HG02970 (cell line): ENCODE measurements around the gene UBP1.
A peak's percentile ranks its signal among the peaks of the same experiment; 100 is the strongest.
"Not testable (repeated sequence)": the region's sequence is repeated elsewhere in the genome, so short reads cannot be mapped to it uniquely, and the experiment has no call there.

Source experiments
- ATAC-seq: cut with Tn5 transposase; IDR thresholded peaks from one replicate; pipeline ENCODE4 v1.9.1; 2021; ENCODE audit warnings: mild to moderate bottlenecking, moderate library complexity, moderate number of reproducible peaks; ENCODE audit not compliant: unreplicated experiment, low FRiP score

Gene UBP1, protein sequence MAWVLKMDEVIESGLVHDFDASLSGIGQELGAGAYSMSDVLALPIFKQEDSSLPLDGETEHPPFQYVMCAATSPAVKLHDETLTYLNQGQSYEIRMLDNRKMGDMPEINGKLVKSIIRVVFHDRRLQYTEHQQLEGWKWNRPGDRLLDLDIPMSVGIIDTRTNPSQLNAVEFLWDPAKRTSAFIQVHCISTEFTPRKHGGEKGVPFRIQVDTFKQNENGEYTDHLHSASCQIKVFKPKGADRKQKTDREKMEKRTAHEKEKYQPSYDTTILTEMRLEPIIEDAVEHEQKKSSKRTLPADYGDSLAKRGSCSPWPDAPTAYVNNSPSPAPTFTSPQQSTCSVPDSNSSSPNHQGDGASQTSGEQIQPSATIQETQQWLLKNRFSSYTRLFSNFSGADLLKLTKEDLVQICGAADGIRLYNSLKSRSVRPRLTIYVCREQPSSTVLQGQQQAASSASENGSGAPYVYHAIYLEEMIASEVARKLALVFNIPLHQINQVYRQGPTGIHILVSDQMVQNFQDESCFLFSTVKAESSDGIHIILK

DNA sequence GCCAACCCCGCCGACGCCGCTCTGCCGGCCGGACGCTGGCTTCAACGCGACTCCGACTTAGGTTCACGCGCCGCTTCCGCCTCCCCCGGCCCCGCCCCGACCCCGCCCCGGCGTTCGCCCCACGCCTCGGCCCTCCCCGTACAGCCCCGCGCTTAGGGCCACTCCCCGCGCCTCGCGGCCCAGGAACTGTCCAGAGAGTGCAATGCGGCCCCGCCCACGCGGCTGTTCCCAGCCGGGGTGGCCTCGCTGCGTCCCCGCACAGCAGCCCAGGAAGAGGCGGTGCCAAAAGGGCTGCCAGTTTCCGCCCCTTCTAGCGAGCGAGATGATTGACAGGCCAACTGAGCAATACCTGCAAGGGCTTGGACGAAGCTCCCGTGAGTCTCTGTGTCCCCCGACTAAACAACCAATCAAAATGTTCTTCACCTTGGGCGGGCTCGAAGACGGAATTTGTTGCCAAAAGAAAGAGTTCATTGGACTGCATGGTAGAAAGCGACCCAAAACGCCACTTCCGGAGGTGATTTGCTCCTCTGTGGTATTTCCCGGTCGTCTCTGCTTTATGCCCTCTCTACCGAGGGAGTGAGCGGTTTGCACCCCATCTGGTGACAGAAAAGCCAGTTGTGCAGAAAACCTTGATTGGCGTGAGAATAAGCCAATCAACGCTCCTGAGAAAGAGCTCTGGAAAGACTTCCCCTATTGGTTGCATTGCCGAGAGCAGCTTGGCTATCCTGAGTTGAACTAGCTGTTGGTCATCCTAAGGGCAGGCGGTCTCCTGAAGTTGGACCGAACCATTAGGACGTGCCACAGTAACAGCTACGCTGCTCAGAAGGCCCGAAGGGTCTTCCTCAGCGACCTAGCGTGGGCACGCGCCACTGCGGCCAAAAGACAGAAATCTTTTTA lies at the start of gene UBP1:
Gene UBP1 (minus strand): TSS at position 78 of the 897 bp plus-strand sequence. CDS start 557 bp downstream, outside the sequence.
- ATAC-seq, result peak; percentile 93

DNA sequence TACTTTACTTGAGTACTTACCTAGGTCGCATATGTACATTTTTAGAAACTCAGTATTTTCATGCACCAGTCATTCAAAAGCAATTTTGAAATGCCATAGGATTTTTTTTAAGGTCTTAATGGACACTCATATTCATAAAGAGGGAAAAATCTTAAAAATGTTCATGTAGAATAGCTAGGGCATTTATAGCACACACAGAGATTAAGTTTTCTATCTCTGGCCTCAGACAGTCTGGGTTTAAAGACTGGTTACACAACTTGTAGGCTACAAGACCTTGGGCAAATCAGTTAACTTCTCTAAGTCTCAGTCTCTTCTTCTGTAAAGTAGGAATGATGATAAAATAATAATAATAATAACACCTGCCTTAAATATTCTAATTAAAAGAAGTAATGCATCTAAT lies 48.5 kb upstream of the UBP1 start:
- ATAC-seq, result no peak

DNA sequence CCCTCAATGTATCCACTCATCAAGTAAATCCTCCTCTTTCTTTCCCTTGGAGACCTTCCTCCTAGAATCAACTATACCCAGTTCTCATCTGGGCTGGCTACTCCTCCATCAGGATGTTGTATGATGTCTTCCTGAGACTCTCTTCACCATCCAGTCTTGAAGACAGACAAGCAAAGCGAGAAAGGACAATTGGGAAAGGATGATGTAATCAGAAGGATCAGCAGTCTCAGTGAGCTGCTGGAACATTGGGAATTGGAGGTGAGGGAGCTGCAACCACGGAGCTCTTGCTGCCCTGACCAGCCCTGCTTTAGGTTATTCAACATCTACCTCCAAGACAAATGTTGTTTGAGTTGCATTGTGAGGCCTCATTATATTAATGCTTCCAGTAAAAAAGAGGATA lies 48.0 kb upstream of the UBP1 start:
- no peak for ATAC-seq

DNA sequence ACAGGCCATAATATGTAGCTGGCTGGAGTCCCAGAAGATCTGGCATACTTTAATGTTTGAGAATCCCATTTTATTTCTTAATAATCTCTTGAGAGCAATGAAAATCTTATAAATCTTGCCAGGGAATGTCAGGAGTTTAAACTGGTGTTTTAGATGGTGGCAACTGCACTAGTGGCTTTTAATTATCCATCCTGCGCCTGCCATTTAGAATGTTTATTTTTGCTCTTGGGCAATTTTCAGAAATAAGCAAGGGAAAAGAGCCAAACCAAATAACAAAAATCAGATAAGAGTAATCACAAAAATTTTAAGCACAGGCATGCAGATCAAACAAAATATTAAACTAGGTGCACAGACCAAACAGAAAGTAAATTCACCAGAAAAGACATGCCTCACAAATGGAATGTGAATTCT lies 41.9 kb upstream of the UBP1 start:
- ATAC-seq, result no peak

DNA sequence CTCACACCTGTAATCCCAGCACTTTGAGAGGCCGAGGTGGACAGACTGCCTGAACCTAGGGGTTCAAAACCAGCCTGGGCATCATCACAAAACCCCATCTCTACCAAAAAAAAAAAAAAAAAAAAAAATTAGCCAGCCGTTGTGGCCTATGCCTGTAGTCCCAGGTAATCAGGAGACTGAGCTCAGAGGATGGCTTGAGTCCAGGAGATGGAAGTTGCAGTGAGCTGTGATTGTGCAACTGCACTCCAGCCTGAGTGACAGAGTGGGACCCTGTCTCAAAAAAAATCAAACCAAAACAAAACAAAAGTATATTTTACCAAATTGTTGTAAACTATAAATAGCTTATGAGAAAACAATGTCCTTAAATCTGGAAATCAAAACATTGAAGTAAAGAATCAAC lies 34.7 kb upstream of the UBP1 start:
- ATAC-seq, result no peak

DNA sequence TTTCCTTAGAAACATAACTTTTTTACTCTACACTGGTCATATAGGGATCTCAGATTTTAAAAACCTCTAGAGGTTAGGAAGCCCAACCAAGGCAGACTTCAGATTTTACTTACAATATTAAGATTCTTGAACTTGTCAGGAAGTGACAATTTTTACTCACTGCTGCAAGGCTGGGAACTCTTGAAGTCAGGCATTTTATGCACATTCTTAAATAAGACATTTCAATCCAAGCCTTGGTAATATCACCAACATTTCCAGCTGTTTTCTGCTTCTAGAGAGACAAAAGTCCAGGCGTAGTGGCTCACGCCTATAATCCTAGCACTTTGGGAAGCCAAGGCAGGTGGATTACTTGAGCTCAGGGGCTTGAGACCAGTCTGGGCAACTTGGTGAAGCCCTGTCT lies 33.6 kb upstream of the UBP1 start:
- no peak for ATAC-seq

DNA sequence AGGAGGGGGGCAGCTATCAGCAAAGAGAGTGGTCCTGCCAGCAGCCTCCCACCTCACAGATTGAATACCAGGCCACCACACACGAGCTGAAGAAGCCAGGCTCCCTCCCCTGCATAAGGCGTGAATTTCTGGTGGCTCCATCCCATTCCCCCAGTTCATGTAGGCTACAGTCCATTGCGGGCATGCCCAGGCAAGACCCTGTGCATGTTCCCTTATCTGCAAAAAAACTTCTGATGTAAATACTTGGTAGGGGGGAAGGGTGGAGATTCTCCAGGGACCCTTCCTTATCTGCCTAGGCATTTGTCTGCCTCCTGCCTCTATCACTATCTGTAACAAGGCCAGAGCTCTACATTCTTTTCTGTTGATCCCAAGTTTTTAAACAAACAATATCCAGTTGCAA lies 27.6 kb upstream of the UBP1 start:
- no peak for ATAC-seq

DNA sequence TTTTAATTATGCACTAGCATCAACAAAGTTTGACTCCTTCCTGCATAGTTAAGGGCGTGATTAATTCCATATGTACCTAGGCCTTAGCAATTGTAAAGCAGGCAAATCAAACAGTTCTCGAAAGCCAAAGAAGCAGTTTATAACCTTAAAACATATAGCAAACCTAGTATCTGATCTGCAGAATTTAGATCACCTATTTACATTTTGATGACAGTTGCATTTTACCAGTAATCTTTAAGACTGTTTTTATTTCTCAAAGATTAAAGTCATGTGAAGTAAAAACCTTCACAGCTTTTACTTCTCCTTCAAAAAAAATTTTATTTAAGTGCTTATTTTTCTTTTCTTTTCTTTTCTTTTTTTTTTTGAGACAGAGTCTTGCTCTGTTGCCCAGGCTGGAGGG lies 20.9 kb upstream of the UBP1 start:
- ATAC-seq, result no peak

DNA sequence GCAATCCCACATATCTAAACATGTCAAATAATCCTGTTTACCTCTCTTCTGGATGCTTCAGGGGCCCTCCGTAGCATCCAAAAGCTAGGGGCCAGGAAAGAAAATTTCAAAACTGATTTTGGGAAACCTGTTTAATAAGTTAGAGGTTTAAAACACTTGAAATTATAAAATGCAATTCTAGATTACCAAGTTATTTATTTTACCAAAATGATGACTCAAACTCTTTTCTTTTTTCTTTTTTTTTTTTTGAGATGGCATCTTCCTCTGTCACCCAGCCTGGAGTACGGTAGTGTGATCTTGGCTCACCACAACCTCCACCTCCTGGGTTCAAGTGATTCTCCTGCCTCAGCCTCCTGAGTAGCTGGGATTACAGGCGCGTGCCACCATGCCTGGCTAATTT lies 19.4 kb upstream of the UBP1 start:
- not testable (repeated sequence) for ATAC-seq

DNA sequence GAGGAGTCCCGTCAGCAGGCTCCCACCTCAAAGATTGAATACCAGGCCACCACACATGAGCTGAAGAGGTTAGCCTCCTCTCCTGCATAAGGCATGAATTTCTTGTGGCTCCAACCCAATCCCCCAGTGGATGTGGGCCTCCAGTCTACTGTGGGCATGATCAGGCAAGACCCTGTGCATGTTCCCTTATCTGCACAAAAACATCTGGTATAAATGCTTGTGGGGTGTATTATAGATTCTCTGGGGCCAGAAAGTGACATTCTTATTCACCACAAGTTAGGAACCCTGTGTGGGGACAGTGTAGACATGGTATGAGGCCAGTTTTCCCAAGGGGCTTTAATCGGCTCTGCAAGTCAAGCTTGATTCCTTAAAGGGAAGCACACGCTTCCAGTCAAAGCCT lies 18.2 kb upstream of the UBP1 start:
- no peak for ATAC-seq

DNA sequence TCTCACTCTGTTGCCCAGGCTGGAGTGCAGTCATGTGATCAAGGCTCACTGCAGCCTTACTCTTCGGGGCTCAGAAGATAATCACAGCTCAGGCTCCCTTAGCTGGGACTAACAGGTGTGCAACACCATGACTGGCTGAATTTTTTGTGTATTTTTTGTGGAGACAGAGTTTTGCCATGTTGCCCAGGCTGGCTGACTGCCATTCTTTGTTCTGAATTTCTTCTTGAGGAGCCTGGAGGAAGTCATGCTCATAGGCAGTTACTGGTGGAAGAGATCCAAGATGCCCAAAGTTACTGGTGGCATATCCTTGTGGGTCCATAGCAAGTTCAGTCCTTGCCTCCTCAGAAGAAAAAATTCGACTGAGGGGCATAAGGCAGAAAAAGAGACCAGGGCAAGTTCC lies 16.6 kb upstream of the UBP1 start:
- ATAC-seq, result no peak

DNA sequence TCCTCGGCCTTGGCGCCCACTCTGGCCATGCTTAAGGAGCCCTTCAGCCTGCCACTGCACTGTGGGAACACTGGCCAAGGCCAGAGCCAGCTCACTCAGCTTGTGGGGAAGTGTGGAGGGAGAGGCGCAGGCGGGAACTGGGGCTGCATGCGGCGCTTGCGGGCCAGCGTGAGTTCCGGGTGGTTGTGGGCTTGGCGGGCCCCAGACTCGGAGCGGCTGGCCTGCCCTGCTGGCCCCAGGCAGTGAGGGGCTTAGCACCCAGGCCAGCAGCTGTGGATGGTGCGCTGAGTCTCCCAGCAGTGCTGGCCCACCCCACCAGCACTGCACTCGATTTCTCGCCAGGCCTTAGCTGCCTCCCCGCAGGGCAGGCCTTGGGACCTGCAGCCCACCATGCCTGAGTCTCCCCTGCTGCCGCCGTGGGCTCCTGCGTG lies 13.1 kb upstream of the UBP1 start:
- no peak for ATAC-seq

DNA sequence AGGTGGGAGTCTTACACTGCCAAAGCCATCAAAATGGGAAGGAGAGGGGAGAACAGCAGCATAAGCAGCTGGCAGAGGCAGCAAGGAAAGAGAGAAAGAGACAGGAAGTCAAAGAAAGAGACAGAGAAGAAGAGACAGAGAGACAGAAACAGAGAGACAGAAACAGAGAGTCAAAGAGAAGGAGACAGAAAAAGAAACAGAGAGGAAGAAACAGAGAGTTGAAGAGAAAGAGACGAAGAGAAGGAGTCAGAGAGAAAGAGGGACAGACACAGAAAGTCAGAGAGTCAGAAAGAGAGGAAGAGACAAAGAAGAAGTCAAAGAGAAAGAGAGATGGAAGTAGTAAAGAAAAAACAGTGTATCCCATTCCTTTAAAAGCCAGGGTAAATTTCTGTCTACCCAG lies 11.8 kb upstream of the UBP1 start:
- not testable (repeated sequence) for ATAC-seq

DNA sequence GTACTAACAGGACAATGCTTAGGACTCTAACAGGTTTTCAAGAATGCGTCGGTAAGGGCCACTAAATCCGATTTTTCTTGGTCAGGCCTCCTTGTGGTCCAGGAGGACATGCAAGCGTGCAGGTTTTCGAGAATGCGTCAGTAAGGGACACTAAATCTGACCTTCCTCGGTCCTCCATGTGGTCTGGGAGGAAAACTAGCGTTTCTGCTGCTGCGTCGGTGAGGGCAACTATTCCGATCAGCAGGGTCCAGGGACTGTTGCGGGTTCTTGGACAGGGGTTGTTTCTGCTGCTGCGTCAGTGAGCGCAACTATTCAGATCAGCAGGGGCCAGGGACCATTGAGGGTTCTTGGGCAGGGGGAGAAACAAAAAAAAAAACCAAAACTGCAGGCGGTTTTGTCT lies 7.8 kb upstream of the UBP1 start:
- no peak for ATAC-seq

DNA sequence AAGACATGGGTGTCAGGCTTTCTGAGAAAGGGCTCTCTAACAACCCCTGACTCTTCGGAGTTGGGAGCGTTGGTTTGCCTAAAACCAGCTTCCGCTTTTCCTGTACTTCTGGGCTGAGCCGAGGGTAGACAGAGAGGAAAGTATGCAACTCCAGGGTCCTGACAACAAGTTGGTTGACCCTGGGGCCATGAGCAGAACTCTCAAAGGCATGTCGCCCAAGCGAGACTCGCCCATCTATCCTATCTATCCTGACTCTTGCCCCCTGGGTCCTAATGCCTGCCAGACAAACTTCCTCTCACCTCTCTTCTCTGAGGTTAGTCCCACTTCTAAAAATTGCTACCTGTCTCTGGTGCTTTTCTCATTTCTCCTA lies 7.0 kb upstream of the UBP1 start:
- not testable (repeated sequence) for ATAC-seq

DNA sequence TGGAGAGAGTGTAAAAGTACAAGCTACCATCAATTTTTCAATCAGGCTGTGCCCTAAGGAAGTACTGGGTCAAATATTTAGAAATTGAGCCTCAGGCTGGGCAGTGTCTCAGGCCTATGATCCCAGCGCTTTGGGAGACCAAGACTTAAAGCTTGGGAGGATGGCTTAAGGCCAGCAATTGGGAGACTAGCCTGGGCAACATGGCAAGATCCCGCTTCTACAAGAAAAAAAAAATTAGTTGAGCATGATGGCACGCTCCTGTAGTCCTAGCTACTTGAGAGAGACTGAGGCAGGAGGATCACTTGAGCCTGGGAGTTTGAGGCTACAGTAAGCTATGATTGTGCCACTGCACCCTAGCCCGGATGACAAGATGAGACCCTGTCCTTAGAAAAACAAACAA lies 2.0 kb upstream of the UBP1 start:
- ATAC-seq, result no peak

DNA sequence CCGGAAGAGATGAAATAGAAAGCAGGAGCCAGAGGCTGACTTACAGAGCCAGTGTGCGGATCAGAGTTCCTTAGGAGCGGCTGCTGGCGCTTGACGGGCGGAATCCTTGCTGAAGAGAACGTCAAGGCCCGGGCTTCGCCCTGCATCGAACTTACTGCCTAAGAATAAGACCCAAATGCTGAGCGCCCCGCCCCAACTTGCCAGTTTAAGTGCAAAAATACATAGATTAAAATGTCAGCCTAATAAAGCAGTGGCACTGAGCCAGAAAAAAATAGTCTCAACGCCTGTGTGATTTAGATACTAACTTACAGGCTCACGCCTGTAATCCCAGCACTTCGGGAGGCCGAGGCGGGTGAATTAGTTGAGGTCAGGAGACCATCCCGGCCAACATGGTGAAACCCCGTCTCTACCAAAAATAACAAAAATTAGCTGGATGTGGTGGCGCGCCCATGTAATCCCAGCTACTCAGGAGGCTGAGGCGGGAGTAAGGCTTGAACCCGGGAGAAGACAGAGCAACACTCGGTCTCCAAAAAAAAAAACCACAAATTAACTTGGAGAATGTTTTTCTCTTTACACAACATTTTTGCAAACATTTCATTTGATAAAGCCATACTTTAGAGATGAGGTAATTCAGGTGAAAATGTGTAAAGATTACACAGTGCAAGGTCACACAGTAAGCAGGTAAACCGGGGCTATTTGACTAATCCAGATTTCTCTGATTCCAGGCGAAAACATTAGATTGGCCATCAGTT lies 1.2 kb upstream of the UBP1 start:
- ATAC-seq, result no peak

DNA sequence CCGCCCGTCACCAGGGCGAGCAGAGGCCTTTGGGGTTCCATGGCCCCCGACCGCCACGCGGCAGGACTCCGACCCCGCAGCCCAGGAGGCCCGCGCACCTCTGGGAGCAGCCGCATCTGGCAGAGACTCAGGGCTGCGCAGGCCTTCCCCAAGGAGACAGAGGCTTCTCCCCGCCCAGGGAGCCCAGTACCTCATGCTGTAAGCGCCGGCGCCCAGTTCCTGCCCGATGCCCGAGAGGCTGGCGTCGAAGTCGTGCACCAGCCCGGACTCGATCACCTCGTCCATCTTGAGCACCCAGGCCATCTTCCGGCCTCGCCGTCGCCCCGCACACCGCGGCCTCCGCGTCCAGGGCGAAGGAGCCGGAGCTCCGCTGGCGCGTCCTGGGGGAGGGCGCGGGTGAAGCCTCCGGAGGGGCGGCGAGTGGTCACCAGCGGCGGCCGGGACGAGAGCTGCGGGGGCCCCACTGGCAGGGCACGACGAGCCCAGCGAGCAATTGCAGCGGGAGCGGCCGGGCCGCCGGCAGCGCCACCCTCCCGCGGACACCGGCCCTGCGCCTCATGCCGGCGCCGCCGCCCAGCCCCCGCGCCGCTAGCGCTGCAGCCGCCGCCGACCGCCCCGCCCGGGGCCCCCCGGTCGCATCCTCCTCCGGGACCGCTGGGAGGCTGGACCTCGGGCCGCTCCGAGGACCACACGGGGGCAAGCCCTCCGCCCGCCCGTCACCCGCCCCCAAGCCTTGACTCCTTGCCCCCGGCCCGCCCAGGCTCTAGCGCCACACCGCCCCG lies 468 bp downstream of the UBP1 start:
- ATAC-seq, result peak; percentile 24

DNA sequence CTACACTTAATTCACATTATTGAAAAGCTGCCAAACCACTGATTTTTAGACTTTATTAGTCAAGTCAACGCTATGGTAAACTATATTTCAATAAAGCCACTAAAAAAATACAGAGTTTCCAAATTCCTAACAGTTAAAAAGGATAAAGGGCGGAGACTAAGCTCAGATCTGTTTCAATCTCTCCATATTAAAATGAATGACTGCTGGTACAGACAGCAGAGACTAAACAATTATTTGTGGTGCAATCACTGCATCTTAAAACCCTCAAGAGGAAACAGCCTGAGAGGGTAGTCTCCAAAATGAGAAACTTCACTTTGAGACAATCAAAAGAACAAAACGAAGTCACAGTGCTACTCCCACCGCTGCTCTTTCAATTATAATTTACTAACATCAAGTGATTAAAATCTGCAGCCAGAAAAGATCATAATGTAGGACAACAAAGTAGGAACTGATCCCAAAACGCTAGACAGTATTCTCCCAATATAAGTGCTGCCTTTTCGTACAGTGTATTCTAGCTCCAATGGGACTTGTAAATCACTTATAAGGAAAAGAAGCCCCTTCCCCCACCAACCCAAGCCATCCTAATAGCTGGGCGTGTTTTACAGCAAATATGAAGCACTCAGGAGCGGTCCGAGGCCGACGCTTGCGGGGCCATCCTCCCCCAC lies 1.2 kb downstream of the UBP1 start:
- no peak for ATAC-seq
